ENCODE measurements around the gene FAM181A. TPM values are rescaled to one million over a fixed set of nuclear protein-coding genes. Genes with fewer than 3 reads are reported as not detected.

Gene FAM181A
- total RNA-seq: not detected

DNA sequence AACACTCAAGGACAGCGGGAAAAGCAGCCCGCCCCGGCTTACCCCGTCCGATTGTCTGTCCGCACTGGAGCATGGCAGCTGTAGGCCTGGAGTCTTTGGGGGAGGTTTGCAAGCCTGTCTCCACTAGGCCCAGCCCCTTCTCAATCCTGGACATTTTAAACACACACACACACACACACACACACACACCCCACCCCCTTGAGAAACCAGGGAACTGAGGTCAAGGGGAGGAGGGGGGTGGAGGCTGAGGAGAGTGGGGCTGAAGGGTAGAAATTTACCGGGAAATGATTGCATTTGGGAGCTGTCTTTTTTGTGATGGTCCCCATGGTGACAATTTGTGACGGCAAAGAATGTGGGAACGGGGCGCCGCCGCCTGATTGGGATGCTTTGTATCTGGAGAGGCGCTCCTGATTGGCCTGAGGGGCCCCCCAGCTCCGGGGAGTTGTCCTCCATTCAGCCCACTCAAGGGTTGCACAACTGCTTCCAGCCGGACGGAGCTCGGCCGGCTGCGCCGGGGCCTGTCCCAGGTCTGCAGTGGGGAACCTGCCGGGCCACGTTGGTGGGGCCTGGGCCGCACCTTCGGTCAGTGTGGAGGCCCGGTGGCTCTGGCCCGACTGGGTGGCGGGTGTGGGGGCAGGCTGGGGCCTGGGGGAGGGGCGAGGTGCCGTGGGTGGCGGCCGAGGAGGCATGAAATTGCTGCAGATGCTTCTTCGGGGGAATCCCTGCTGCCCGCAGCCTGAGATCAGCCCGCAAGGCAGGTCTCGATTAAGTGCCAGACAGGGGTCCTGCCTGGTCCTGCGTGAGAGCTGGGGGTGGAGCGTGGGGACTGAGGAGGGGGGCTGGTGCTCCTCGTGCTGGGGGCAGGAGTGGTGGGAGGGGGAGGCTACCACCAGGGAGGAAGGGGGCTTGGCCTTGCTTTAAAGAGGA lies at the start of gene FAM181A:
TSS of gene FAM181A (plus strand) at position 472 of the 927 bp plus-strand sequence. CDS start 942 bp downstream, outside the sequence.
- ATAC-seq: no peak
- ChIA-PET POLR2A (no interaction called here), CTCF (no interaction called here)
- TF ChIP-seq, protein P1, sequence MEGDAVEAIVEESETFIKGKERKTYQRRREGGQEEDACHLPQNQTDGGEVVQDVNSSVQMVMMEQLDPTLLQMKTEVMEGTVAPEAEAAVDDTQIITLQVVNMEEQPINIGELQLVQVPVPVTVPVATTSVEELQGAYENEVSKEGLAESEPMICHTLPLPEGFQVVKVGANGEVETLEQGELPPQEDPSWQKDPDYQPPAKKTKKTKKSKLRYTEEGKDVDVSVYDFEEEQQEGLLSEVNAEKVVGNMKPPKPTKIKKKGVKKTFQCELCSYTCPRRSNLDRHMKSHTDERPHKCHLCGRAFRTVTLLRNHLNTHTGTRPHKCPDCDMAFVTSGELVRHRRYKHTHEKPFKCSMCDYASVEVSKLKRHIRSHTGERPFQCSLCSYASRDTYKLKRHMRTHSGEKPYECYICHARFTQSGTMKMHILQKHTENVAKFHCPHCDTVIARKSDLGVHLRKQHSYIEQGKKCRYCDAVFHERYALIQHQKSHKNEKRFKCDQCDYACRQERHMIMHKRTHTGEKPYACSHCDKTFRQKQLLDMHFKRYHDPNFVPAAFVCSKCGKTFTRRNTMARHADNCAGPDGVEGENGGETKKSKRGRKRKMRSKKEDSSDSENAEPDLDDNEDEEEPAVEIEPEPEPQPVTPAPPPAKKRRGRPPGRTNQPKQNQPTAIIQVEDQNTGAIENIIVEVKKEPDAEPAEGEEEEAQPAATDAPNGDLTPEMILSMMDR (IDR thresholded peaks at IDR 0.05): no peak
- Mint-ChIP-seq H3K9me3 (no peaks in the 10 kb centered on the region), H3K4me1 (ENCODE audit: low read depth) (no peaks in the 10 kb centered on the region), H3K27ac (no peak within 1 kb of the TSS), H3K27me3 (no peaks in the 10 kb centered on the region), H3K4me3 (no peak within 1 kb of the TSS), H3K36me3 (ENCODE audit: low read depth) (no peaks in the 10 kb centered on the region)
- DNase-seq: no peak
- intact Hi-C loops (cut with micrococcal nuclease): no loop called here

DNA sequence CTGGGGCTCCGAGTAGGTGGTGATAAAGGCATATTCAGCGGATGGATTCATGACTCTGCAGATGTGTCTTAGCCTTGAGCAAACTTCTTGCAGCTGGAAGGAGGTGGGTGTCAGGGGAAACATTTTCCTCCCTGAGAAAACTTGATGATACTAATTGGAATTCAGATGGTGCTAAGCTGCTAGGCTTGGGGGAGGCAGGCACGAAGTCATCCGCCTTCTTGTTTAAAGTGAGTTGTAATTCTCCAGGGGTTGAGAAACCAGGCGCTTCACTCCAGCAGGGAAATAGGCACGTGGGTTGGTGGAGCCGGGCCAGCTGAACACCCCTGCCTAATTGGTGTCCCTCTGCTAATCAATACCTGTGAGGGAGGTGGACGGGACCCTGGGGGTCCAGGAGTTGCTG lies 48.9 kb upstream of the FAM181A start:
- intact Hi-C loops (cut with micrococcal nuclease): no loop called here
- ATAC-seq (no peak), DNase-seq (no peak)
- H3K4me3 Mint-ChIP-seq: no peak overlapping the region
- no peak overlapping the region for H3K27ac Mint-ChIP-seq
- H3K9me3 Mint-ChIP-seq: no peaks in the 10 kb centered on the region
- CTCF ChIA-PET: no interaction called here
- POLR2A ChIA-PET: no interaction called here
- TF ChIP-seq, protein P1 (IDR thresholded peaks at IDR 0.05): no peak
- peaks cover 4% of the 10 kb centered on the region for H3K27me3 Mint-ChIP-seq
- peaks cover 2% of the 10 kb centered on the region for H3K4me1 Mint-ChIP-seq (ENCODE audit: low read depth)
- no peaks in the 10 kb centered on the region for H3K36me3 Mint-ChIP-seq (ENCODE audit: low read depth)

DNA sequence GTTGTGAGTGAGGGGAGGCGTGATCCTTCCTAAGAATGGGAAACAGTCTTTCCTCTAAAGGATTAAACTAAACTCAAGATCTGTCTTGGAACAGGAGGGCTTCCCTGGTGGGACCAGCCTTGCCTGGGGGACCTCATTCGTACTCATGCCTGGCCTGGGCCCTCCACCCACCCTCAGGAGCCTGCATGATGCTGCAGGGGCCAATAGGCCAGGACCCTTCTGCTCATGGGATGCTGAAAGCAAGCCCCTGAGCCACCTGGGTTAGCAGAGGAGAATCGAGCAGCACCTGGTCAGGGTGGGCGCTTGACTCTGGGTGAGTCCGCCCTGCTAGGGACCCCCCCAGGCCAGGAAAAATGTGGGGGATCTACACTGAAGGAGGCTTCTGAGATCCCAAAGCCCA lies 48.3 kb upstream of the FAM181A start:
- no peak for ATAC-seq
- Mint-ChIP-seq H3K9me3 (no peaks in the 10 kb centered on the region), H3K4me1 (ENCODE audit: low read depth) (peaks cover 2% of the 10 kb centered on the region), H3K36me3 (ENCODE audit: low read depth) (no peaks in the 10 kb centered on the region), H3K4me3 (no peak overlapping the region), H3K27ac (no peak overlapping the region), H3K27me3 (peaks cover 3% of the 10 kb centered on the region)
- CTCF ChIA-PET: interaction anchor here (1.5 kb wide), 1 partner anchor 224 kb away, joined by 4 read pairs; no protein-coding TSS in a partner anchor
- TF ChIP-seq, protein P1 (IDR thresholded peaks at IDR 0.05): no peak
- intact Hi-C loops (cut with micrococcal nuclease): no loop called here
- POLR2A ChIA-PET: no interaction called here
- no peak for DNase-seq

DNA sequence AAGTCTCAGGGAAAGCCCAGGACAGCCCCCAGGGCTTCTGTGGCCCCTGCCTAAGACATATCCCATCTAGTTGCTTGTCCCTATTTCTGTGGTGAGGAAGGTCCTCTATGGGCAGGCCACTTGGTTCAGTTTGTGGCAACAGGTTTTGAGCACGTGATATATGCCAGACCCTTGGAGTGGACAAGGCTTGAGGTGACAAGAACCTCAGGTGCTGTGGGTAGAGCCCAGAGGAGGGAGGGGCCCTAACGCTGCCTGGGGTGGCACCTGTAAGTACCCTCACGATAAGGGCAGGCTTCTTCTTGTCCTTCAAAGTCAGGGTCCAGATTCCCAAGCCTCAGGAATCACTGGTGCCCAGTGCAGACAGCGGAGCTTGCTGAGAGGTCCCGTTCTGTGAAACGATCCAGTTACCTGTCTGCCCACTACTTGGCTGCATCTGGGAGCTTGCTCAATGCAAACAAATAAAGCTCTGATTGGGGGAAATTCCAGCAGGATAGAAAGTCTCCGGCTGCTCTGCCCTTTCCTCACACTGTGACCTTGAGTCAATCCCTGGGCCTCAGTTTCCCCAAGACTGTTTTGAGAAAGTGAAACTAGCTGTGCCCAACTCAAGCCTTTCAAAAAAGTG lies 47.7 kb upstream of the FAM181A start:
- H3K36me3 Mint-ChIP-seq (ENCODE audit: low read depth): no peaks in the 10 kb centered on the region
- H3K27me3 Mint-ChIP-seq: no peaks in the 10 kb centered on the region
- no peak overlapping the region for H3K27ac Mint-ChIP-seq
- ChIA-PET CTCF (interaction anchor here (1.5 kb wide), 1 partner anchor 225 kb away, joined by 4 read pairs; no protein-coding TSS in a partner anchor), POLR2A (no interaction called here)
- H3K4me3 Mint-ChIP-seq: no peak overlapping the region
- intact Hi-C loops (cut with micrococcal nuclease): no loop called here
- peaks cover 2% of the 10 kb centered on the region for H3K4me1 Mint-ChIP-seq (ENCODE audit: low read depth)
- DNase-seq: no peak
- TF ChIP-seq, protein P1 (IDR thresholded peaks at IDR 0.05): no peak
- H3K9me3 Mint-ChIP-seq: no peaks in the 10 kb centered on the region
- ATAC-seq: no peak

Measured in activated CD8-positive, alpha-beta T cell treated with anti-CD3 and anti-CD28 coated beads for 36 hours (primary cell).